SK-MEL-5 (cell line): ENCODE measurements around the gene LKAAEAR1. TPM values are rescaled to one million over a fixed set of nuclear protein-coding genes. Genes with fewer than 3 reads are reported as not detected.
A peak's percentile ranks its signal among the peaks of the same experiment; 100 is the strongest.

Experiments used
- DNase-seq: peaks from one replicate; pipeline ENCODE4 v3.0.0-alpha.2; 2016; ENCODE audit warnings: low read depth, low spot score
- in situ Hi-C: cut with HindIII; loops from 2 replicates; pipeline ENCODE4 v1.10.0; 2016; ENCODE audit warnings: low sequenced_read_pairs, high pct_unique_total_duplicates, low pct_unique_long_range_greater_than_20kb
- total RNA-seq: library from RNA; depleted of rRNA; stranded (reverse); fragments of >200 nt; shearing (Covaris generic); gene quantifications from 2 replicates; pipeline ENCODE4 v1.2.3, GENCODE V29; 2014

Gene LKAAEAR1
- total RNA-seq, 1 experiment from 2014 or later: 1.1 TPM

- in situ Hi-C loops: no loop called here
- DNase-seq: no peak
Measured at GRCh38 chr20:64074184-64074789, 9.9 kb downstream of the LKAAEAR1 start.

- in situ Hi-C loops: no loop called here
- no peak for DNase-seq
Measured at GRCh38 chr20:64073476-64074183, 10.6 kb downstream of the LKAAEAR1 start.

DNA sequence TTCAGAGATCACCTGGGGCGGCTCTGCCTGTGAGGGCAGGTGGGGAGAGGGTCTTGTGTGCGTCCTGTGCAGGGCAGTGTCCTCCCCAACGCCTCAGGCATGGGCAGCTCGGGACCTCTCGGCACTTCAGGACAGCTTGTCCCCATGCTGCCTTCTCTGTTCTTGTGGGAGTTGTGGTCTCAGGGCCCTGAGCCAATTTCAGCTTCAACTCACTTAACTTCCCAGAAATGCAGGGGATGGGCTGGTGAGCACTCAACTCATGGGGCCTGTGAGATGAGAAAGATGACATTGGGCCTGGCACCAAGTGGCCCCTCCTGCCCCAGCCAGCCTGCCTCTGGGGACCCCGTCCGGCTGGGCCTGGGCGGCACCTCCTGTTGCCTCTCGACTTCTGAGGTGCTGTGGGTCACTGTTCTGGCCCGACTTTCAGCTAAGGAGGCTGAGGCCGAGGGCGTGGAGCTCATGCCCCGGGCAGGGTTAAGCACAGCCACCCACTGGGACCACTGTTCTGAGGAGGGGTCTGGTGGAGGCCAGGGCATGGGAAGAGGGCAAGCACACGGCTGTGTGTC lies 11.6 kb downstream of the LKAAEAR1 start:
- DNase-seq: no peak
- in situ Hi-C loops: no loop called here

DNA sequence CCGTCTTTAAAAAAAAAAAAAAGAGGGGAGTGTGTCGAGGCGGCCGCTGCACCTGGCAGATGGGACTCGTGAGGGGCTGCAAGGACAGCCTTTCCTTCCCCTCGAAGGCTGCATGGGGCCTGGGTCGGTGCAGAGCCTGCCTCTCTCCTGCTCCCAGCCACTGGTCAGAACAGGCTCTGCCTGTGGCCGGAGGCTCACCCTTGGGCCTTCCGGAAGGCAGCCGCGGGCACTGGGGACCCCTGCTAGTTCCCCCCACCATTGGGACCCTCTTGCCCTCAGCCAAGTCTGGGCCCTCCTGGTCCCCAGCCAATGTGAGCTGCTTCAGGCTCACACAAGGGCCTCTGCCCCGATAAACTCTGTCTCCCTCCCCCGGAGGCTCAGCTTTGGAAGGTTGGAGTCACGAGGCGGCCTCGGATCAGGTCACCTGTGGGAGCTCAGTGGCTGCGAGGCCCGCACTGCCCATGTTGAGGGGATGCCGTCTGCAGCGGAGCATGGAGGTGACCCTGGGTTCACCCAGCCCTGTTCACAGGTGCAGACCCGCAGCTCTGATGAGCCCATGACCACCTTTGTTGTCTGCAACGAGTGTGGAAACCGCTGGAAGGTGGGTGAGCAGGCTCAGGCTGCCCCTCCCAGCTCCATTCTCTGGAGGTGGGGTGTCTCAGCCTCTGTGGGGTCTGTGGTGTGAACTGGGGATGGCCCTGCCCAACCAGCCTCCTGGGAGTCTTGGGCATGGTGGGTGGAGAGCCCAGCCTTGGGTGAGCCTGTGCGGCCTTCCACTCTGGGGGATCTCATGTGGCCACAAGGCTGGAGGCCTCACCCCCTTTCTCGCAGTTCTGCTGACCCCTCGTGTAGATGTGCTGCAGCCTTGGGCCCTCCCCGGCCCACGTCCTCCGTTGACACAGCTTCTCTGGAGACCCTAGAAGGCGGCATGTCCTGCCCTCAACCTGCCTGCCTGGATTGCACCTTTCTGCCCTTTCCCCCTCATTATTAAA lies 12.6 kb downstream of the LKAAEAR1 start:
- no peak for DNase-seq
- in situ Hi-C loops: no loop called here

- DNase-seq: no peak
- in situ Hi-C loops: no loop called here
Measured at GRCh38 chr20:64070244-64070993, 13.8 kb downstream of the LKAAEAR1 start.

- in situ Hi-C loops: no loop called here
- peak; percentile 62 for DNase-seq
Measured at GRCh38 chr20:64069614-64070243, 14.5 kb downstream of the LKAAEAR1 start.

DNA sequence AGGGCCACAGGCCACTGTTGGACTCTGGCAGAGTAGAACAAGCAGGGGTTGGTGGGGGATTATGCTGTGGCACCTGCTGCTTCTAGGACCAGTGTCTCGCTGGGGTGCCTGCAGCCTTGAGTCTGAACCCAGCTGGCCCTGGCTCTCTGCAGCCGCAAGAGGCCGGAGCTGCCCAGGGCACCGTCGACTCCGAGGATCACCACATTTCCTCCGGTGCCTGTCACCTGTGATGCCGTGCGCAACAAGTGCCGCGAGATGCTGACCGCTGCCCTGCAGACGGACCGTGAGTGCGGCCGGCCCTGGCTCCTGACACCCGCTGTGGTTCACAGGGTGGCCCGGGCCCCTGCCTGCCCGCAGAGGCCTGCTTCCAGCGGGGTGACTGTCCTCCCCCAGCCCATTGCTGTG lies 15.0 kb downstream of the LKAAEAR1 start:
- in situ Hi-C loops: no loop called here
- no peak for DNase-seq

- in situ Hi-C loops: no loop called here
- no peak for DNase-seq
Measured at GRCh38 chr20:64068386-64069208, 15.6 kb downstream of the LKAAEAR1 start.

GRCh38 chr20:64067733-64068307 lies 16.4 kb downstream of the LKAAEAR1 start:
- in situ Hi-C loops: no loop called here
- DNase-seq: no peak

DNA sequence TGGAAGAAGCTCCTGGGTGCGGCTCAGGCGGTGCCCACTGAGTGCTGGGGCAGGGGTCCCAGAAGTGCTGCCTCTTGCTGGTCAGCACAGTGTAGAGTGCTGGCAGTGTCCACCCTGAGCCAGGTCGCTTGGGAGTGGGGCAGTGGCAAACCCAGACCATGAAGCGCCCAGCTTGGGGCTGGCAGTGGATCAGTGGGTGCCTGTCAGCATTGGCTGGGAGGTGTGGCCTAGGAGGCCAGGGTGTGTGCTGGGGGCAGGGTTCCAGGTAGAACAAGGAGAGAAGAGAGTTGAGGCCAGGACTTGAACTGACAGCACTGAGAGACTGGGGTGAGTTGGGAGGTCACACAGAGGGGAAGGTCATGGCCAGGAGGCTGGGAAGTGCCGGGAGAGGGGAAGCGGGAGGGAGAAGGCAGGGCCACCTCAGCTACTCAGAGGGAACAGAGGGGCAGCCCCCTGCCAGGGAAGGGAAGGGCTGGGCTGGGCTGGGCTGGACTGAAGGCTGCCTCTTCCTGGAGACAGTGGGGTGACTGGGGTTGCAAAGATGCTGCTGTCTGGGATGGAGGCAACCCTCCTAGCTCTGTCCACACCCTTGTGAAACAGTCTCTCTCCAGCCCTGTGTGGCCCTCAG lies 17.1 kb downstream of the LKAAEAR1 start:
- DNase-seq: no peak
- in situ Hi-C loops: no loop called here

DNA sequence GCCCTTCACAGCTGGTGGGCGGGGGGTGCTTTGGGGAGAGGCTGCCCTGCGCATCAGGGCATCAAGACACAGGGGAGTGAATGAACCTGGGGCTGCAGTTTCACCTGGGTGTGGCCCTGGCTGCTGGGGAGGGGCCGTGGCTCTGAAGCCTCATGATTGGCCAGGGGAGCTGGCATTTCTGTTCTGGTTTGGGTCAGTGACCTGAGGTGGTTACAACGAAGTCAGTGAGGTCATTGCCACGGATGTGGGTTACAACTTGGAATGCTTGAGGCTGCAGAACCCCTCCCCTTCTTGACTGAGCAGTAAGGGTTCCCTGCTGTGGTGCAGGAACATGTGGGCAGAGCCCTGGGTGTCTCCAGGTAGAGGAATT lies 18.2 kb downstream of the LKAAEAR1 start:
- DNase-seq: peak; percentile 63
- in situ Hi-C loops: no loop called here

DNA sequence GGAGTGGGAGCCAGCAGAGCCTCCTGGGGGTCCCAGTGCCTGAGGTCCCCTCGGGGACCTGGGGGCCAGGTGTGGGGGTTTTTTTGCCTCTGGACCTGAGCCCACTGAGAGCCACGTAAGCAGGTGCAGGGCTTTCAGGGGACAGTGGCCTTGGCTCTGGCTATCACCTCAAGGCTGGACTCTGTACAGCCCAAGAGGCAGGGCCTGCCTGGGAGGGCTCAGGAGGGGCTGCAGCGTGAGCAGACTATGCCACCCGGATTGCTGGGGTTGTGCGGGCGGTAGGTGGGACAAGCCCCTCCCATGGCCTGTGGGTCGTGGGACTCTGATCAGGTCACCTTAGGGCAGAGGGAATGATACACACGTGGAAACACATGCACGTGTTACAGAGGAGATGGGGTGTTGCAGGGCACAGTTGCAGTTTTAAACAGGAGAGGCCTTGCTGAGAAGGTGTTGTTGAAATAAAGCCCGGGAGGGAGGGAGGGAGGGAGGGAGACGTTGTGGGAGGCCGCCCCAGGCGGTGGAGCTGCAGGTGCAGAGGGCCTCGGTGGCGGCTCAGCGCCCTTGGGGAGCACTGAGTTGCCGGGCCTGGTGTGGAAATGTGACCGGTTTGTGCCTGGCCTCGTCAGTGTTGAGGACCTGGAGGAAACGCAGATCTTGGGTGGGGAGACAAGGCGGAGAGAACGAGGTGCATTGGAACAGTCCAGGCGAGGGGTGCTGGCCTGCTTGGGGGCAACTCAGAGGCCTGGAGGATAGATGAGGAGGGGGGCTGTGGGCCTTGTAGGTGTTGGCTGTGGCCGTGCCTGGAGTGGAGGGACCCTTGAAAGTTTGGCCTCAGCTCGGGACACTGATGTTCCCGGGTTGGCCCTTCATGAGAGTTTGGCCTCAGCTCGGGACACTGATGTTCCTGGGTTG lies 18.9 kb downstream of the LKAAEAR1 start:
- in situ Hi-C loops: no loop called here
- no peak for DNase-seq

DNA sequence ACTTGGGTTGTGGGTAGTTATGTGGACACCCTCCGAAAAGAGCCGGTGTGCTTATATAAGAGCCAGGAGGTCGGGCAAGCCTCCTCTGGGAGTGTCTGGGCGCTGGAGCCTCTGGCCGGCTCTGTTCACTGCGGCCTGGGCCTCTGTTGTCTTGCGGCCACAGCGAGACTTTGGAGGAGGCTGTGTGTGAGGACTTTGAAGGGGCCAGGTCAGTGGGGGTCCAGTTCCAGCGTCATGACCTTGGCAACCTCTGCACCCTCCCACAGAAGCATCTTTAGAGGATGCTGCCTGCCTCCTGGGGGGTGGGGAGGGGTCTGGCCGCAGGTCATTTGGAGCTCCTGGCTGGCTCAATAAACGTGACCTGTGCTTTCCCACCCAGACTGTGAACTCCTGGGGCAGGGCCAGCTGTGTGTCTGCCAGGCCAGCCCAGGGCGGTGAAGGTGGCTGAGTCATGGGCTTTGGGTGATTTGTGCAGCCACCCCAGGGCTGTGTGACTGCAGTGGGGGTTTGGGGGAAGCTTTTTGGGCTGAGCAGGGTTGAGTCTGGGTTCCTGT lies 20.0 kb downstream of the LKAAEAR1 start:
- DNase-seq: no peak
- in situ Hi-C loops: no loop called here

- no peak for DNase-seq
Measured at GRCh38 chr20:64063389-64064144, 20.6 kb downstream of the LKAAEAR1 start.

More at GRCh38 chr20:64063389-64064144, 20.6 kb downstream of the LKAAEAR1 start:
- in situ Hi-C loops: no loop called here
